ENCODE measurements around the gene NKD2. TPM values are rescaled to one million over a fixed set of nuclear protein-coding genes. Genes with fewer than 3 reads are reported as not detected.

Gene NKD2
- total and polyA plus RNA-seq, 5 donors from 2014 or later, result not detected

- Mint-ChIP-seq H3K9me3 (peaks cover 0 to 6% (median 4%) of the 10 kb centered on the region in 7 donors), H3K27ac (peak overlapping the region in 1 of 3 donors; percentile 35), H3K4me3 (no peak overlapping the region), H3K27me3 (peaks cover 11% of the 10 kb centered on the region), H3K36me3 (no peaks in the 10 kb centered on the region), H3K4me1 (peaks cover 0 to 6% (median 5%) of the 10 kb centered on the region in 4 donors)
- no peaks in the 10 kb centered on the region for H3K27me3 ChIP-seq (ENCODE audit: control insufficient read depth, insufficient read depth, low read length)
- DNase-seq, result no peak
- no peak overlapping the region for H3K27ac ChIP-seq (ENCODE audit: insufficient read depth, low read length, poor library complexity, severe bottlenecking)
- H3K9me3 ChIP-seq (ENCODE audit: control insufficient read depth in 2 of 2, low read length in 2 of 2), result no peaks in the 10 kb centered on the region
- H3K4me3 ChIP-seq (ENCODE audit: low read depth, low read length), result no peak overlapping the region
- no peak for ATAC-seq (ENCODE audit: low read depth in 2 of 2)
- no peaks in the 10 kb centered on the region for H3K36me3 ChIP-seq (ENCODE audit: control insufficient read depth, insufficient read depth, low read length)
- H3K4me1 ChIP-seq (ENCODE audit: control insufficient read depth, insufficient read depth, low read length, poor library complexity, severe bottlenecking), result no peaks in the 10 kb centered on the region
Observed at GRCh38 chr5:980001-980588, 28.5 kb upstream of the NKD2 start.

GRCh38 chr5:980966-981365 lies 27.6 kb upstream of the NKD2 start:
- H3K4me1 Mint-ChIP-seq, result peaks cover 0 to 6% (median 5%) of the 10 kb centered on the region in 4 donors
- Histone ChIP-seq H3K27me3 (ENCODE audit: control insufficient read depth, insufficient read depth, low read length) (no peaks in the 10 kb centered on the region), H3K9me3 (ENCODE audit: control insufficient read depth in 2 of 2, low read length in 2 of 2) (no peaks in the 10 kb centered on the region), H3K4me3 (ENCODE audit: low read depth, low read length) (no peak overlapping the region), H3K36me3 (ENCODE audit: control insufficient read depth, insufficient read depth, low read length) (no peaks in the 10 kb centered on the region), H3K4me1 (ENCODE audit: control insufficient read depth, insufficient read depth, low read length, poor library complexity, severe bottlenecking) (no peaks in the 10 kb centered on the region), H3K27ac (ENCODE audit: insufficient read depth, low read length, poor library complexity, severe bottlenecking) (no peak overlapping the region)
- no peaks in the 10 kb centered on the region for H3K36me3 Mint-ChIP-seq
- ATAC-seq (ENCODE audit: low read depth in 2 of 2) (no peak), DNase-seq (no peak)
- H3K4me3 Mint-ChIP-seq, result no peak overlapping the region
- peaks cover 18% of the 10 kb centered on the region for H3K27me3 Mint-ChIP-seq
- no peak overlapping the region for H3K27ac Mint-ChIP-seq
- peaks cover 0 to 7% (median 4%) of the 10 kb centered on the region in 7 donors for H3K9me3 Mint-ChIP-seq

GRCh38 chr5:981456-981855 lies 27.1 kb upstream of the NKD2 start:
- Histone ChIP-seq H3K36me3 (ENCODE audit: control insufficient read depth, insufficient read depth, low read length) (no peaks in the 10 kb centered on the region), H3K27me3 (ENCODE audit: control insufficient read depth, insufficient read depth, low read length) (no peaks in the 10 kb centered on the region), H3K4me3 (ENCODE audit: low read depth, low read length) (no peak overlapping the region), H3K4me1 (ENCODE audit: control insufficient read depth, insufficient read depth, low read length, poor library complexity, severe bottlenecking) (no peaks in the 10 kb centered on the region), H3K27ac (ENCODE audit: insufficient read depth, low read length, poor library complexity, severe bottlenecking) (no peak overlapping the region), H3K9me3 (ENCODE audit: control insufficient read depth in 2 of 2, low read length in 2 of 2) (no peaks in the 10 kb centered on the region)
- DNase-seq (no peak), ATAC-seq (ENCODE audit: low read depth in 2 of 2) (no peak)
- Mint-ChIP-seq H3K27ac (no peak overlapping the region), H3K4me1 (peaks cover 0 to 6% (median 5%) of the 10 kb centered on the region in 4 donors), H3K9me3 (peaks cover 0 to 7% (median 4%) of the 10 kb centered on the region in 7 donors), H3K27me3 (peaks cover 22% of the 10 kb centered on the region), H3K36me3 (no peaks in the 10 kb centered on the region), H3K4me3 (no peak overlapping the region)

- Mint-ChIP-seq H3K36me3 (no peaks in the 10 kb centered on the region), H3K9me3 (peaks cover 0 to 8% (median 5%) of the 10 kb centered on the region in 7 donors), H3K4me3 (peak overlapping the region in 1 of 4 donors; percentile 5), H3K27ac (no peak overlapping the region), H3K4me1 (peaks cover 0 to 6% (median 5%) of the 10 kb centered on the region in 4 donors), H3K27me3 (peaks cover 30% of the 10 kb centered on the region)
- Histone ChIP-seq H3K4me3 (ENCODE audit: low read depth, low read length) (no peak overlapping the region), H3K9me3 (ENCODE audit: control insufficient read depth in 2 of 2, low read length in 2 of 2) (no peaks in the 10 kb centered on the region), H3K4me1 (ENCODE audit: control insufficient read depth, insufficient read depth, low read length, poor library complexity, severe bottlenecking) (no peaks in the 10 kb centered on the region), H3K27me3 (ENCODE audit: control insufficient read depth, insufficient read depth, low read length) (peaks cover 3% of the 10 kb centered on the region), H3K27ac (ENCODE audit: insufficient read depth, low read length, poor library complexity, severe bottlenecking) (no peak overlapping the region), H3K36me3 (ENCODE audit: control insufficient read depth, insufficient read depth, low read length) (no peaks in the 10 kb centered on the region)
- ATAC-seq (ENCODE audit: low read depth in 2 of 2) (no peak), DNase-seq (no peak)
Observed at GRCh38 chr5:982377-983237, 26.0 kb upstream of the NKD2 start.

- no peak overlapping the region for H3K27ac ChIP-seq (ENCODE audit: insufficient read depth, low read length, poor library complexity, severe bottlenecking)
- H3K9me3 Mint-ChIP-seq, result peaks cover 0 to 12% (median 6%) of the 10 kb centered on the region in 7 donors
- H3K4me1 ChIP-seq (ENCODE audit: control insufficient read depth, insufficient read depth, low read length, poor library complexity, severe bottlenecking), result no peaks in the 10 kb centered on the region
- no peak overlapping the region for H3K4me3 Mint-ChIP-seq
- H3K36me3 ChIP-seq (ENCODE audit: control insufficient read depth, insufficient read depth, low read length), result no peaks in the 10 kb centered on the region
- H3K4me1 Mint-ChIP-seq, result peaks cover 0 to 6% (median 5%) of the 10 kb centered on the region in 4 donors
- H3K4me3 ChIP-seq (ENCODE audit: low read depth, low read length), result no peak overlapping the region
- H3K36me3 Mint-ChIP-seq, result no peaks in the 10 kb centered on the region
- ATAC-seq (ENCODE audit: low read depth in 2 of 2), result no peak
- H3K27ac Mint-ChIP-seq, result no peak overlapping the region
- H3K9me3 ChIP-seq (ENCODE audit: control insufficient read depth in 2 of 2, low read length in 2 of 2), result no peaks in the 10 kb centered on the region
- DNase-seq, result no peak
- H3K27me3 Mint-ChIP-seq, result peaks cover 33% of the 10 kb centered on the region
- peaks cover 3% of the 10 kb centered on the region for H3K27me3 ChIP-seq (ENCODE audit: control insufficient read depth, insufficient read depth, low read length)
Observed at GRCh38 chr5:983238-983524, 25.4 kb upstream of the NKD2 start.

- Histone ChIP-seq H3K36me3 (ENCODE audit: control insufficient read depth, insufficient read depth, low read length) (no peaks in the 10 kb centered on the region), H3K9me3 (ENCODE audit: control insufficient read depth in 2 of 2, low read length in 2 of 2) (peaks cover 0 to 3% of the 10 kb centered on the region in 2 experiments), H3K27me3 (ENCODE audit: control insufficient read depth, insufficient read depth, low read length) (peaks cover 6% of the 10 kb centered on the region), H3K4me1 (ENCODE audit: control insufficient read depth, insufficient read depth, low read length, poor library complexity, severe bottlenecking) (no peaks in the 10 kb centered on the region), H3K4me3 (ENCODE audit: low read depth, low read length) (no peak overlapping the region), H3K27ac (ENCODE audit: insufficient read depth, low read length, poor library complexity, severe bottlenecking) (no peak overlapping the region)
- Mint-ChIP-seq H3K36me3 (no peaks in the 10 kb centered on the region), H3K9me3 (peaks cover 0 to 12% (median 4%) of the 10 kb centered on the region in 7 donors), H3K27ac (no peak overlapping the region), H3K4me3 (no peak overlapping the region), H3K27me3 (peaks cover 37% of the 10 kb centered on the region), H3K4me1 (peaks cover 0 to 6% (median 5%) of the 10 kb centered on the region in 4 donors)
- no peak for DNase-seq
- no peak for ATAC-seq (ENCODE audit: low read depth in 2 of 2)
Observed at GRCh38 chr5:983568-983967, 25.0 kb upstream of the NKD2 start.

GRCh38 chr5:984774-985173 lies 23.8 kb upstream of the NKD2 start:
- Histone ChIP-seq H3K27ac (ENCODE audit: insufficient read depth, low read length, poor library complexity, severe bottlenecking) (no peak overlapping the region), H3K9me3 (ENCODE audit: control insufficient read depth in 2 of 2, low read length in 2 of 2) (peaks cover 0 to 5% of the 10 kb centered on the region in 2 experiments), H3K4me3 (ENCODE audit: low read depth, low read length) (no peak overlapping the region), H3K4me1 (ENCODE audit: control insufficient read depth, insufficient read depth, low read length, poor library complexity, severe bottlenecking) (no peaks in the 10 kb centered on the region), H3K36me3 (ENCODE audit: control insufficient read depth, insufficient read depth, low read length) (no peaks in the 10 kb centered on the region), H3K27me3 (ENCODE audit: control insufficient read depth, insufficient read depth, low read length) (peaks cover 8% of the 10 kb centered on the region)
- Mint-ChIP-seq H3K4me1 (peaks cover 0 to 6% (median 5%) of the 10 kb centered on the region in 4 donors), H3K27ac (no peak overlapping the region), H3K9me3 (peaks cover 0 to 12% (median 4%) of the 10 kb centered on the region in 7 donors), H3K27me3 (peaks cover 40% of the 10 kb centered on the region), H3K4me3 (no peak overlapping the region), H3K36me3 (no peaks in the 10 kb centered on the region)
- DNase-seq (no peak), ATAC-seq (ENCODE audit: low read depth in 2 of 2) (no peak)
